ENCODE results near the gene ZSWIM7. TPM values are rescaled to one million over a fixed set of nuclear protein-coding genes. Genes with fewer than 3 reads are reported as not detected.
A peak's percentile ranks its signal among the peaks of the same experiment; 100 is the strongest.
"Not testable (repeated sequence)": the region's sequence is repeated elsewhere in the genome, so short reads cannot be mapped to it uniquely, and the experiment has no call there.

Gene ZSWIM7
- total RNA-seq, 2 donors from 2014 or later: 11.9 to 16.5 TPM

DNA sequence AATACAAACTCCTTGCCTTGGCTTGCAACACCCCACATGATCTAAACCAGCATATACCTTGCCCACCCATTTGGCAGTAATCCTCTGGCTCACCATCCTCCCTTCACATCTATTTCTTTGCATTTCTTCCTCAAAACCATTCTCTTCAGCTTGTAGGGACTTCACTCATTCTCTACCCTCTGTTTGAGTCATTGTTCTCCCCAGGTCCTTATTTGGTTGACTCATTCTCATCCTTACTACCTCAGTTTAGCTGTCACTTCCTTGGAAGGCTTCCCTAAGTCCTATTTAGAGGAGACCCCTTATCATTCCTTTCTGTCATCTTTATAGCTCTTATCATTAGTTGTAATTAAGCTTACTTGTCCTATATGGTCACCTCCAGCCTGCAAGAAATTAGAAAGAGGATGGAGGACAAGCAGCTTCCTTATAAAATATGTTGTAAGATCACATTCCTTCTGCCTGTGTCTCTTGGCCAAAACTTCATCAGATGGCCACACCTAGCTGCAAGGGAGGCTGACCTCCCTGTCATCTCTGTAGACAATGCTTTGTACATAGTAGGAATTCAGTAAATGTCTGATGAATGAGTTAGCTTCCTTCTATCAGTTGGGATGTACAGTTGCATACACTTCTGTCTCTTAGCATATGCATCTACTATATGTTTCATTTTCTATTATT, 1.9 kb upstream of the ZSWIM7 start:
- no peak for DNase-seq (ENCODE audit: low spot score)
- intact Hi-C loops (cut with DNase I): no loop called here

DNA sequence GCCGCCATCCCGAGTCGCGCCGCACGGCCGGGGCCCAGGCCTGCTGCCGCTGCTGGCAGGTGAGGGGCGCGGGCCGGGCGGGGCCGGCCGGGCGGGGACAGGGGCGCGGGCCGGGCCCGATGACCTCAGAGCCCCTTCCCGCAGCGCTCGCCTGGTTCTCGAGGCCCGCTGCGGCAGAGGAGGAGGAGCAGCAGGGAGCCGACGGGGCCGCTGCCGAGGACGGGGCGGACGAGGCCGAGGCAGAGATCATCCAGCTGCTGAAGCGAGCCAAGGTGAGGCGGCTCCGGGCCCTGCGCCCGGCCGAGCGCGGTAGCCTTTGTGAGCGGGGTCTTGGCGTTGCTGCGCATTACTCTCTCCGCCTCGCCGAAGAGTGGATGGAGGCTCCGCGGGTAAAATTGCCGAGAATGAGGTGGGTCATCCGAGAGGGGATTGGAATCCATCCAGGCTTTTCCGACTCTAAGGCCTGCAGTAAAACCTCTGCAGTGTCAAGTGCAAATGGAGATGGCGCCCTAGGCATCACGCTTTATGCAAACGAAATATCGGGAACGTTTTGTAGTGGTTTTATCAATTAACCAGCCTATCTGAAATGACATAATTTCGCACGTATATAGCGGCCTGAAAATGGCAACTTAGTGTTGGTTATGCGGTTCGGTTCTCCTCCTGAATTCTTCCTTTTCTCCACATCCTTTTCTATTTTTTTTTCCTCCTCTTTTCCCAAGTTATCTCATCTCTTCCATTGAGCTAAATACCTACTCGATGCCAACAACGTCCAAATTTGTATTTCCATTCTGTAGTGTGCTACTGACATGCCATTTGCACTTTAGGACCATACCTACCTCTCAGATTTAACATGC, 697 bp upstream of the ZSWIM7 start:
- intact Hi-C loops (cut with DNase I): no loop called here
- DNase-seq (ENCODE audit: low spot score): peak; percentile 82

DNA sequence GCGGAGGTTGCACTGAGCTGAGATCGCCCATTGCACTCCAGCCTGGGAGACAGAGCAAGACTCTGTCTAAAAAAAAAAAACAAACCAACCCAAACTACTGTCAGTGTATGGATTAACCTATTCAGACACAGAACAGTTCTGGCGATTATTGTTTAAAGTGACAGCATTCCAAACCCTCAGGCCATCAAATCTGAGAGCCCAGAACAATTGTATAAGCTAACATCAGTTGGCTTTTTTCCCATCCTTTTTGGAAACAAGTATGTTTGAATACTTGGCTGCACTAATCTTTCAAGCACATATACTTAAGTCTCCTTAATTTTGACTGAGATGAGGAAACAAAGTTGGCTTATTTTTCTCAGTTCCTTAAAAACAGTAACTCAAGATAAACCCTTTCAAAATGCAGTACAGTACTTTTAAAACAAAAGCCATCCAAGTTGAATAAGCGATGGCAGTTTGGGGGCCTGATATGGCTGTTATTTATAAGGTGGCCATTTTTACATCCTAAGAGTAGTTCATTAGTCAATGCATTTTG, 1.4 kb downstream of the ZSWIM7 start:
- DNase-seq (ENCODE audit: low spot score): no peak
- intact Hi-C loops (cut with DNase I): no loop called here

- DNase-seq (ENCODE audit: low spot score): no peak
- intact Hi-C loops (cut with DNase I): no loop called here
These were observed 3.2 kb downstream of the ZSWIM7 start for GRCh38 chr17:15996322-15996721.

- intact Hi-C loops (cut with DNase I): no loop called here
- no peak for DNase-seq (ENCODE audit: low spot score)
These were observed 17.6 kb downstream of the ZSWIM7 start for GRCh38 chr17:15981646-15982580.

DNA sequence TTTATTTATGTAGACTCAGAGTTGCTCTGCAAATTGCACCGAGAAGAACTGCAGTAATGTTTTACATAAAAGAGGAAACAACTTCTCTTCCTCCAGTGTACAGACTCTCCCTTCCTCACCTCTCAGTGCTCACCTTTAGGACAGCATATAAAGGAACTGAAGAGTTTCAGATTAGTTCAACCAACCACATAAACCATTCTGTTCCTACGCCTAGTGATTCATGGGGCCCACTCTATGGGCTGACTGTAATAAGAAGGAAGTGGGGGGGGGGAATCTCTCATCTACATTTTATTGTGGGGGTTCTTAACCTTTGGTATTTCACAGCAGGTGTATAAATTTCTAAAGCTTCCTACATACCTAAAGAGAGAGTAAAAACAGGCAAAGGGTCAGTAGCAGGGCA, 18.3 kb downstream of the ZSWIM7 start:
- intact Hi-C loops (cut with DNase I): no loop called here

DNA sequence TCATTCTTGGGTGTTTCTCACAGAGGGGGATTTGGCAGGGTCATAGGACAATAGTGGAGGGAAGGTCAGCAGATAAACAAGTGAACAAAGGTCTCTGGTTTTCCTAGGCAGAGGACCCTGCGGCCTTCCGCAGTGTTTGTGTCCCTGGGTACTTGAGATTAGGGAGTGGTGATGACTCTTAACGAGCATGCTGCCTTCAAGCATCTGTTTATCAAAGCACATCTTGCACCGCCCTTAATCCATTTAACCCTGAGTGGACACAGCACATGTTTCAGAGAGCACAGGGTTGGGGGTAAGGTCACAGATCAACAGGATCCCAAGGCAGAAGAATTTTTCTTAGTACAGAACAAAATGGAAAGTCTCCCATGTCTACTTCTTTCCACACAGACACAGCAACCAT, 20.5 kb downstream of the ZSWIM7 start:
- DNase-seq (ENCODE audit: low spot score); intact Hi-C loops (cut with DNase I): not testable (repeated sequence)

More for the DNA sequence above, 18.3 kb downstream of the ZSWIM7 start:
- no peak for DNase-seq (ENCODE audit: low spot score)

DNA sequence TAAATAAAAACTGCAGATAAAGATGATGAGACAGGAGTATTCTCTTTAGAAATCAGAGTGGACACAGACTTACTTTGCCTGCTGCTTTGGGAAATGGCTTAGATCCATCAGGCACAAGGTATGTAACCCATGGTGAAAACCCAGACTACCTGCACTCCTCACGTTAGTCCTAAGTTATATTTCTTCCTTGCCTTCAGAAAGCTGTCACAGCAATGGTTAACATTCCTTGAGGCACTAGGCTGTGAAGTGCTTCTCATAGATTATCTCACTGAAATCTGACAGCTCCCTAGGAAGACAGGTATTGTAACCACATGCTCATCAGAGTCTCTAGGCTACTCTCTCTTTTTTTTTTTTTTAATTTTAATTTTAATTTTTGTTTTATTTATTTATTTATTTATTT, 20.9 kb downstream of the ZSWIM7 start:
- intact Hi-C loops (cut with DNase I): no loop called here
- no peak for DNase-seq (ENCODE audit: low spot score)

DNA sequence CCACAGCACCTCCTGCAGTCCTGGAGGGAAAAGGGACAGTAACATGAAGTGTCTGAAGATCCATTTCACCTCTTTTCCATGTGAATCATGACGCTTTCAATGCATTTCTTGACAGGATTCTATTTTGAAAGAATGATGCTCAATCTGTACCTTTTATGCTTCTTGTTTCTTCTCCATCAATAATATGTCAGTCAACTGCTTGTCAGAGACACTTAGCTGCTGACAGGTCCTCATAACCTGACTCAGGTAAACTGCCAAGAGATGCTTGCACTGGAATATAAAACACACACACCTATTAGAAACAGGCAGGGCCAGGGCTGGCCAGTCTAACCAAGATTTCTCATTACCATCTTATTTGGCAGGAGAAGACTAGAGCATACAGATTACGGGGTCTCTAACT, 21.6 kb downstream of the ZSWIM7 start:
- no peak for DNase-seq (ENCODE audit: low spot score)
- intact Hi-C loops (cut with DNase I): no loop called here

DNA sequence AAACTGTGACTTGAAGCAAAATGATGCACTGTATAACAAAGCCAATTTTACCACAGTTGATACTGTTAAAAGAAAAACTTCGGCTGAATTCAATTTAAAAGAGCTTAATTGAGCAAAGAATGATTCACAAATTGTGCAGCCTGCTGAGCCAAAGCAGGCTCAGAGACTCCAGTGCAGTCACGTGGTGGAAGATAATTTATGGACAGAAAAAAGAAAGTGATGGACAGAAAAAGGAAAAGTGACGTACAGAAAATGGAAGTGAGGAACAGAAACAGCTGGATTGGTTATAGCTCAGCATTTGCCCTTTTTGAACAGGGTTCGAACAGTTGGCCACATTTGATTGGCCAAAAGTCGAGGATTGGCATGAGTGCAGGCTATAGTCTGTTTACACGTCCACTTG, 25.7 kb downstream of the ZSWIM7 start:
- intact Hi-C loops (cut with DNase I): no loop called here
- DNase-seq (ENCODE audit: low spot score): no peak

DNA sequence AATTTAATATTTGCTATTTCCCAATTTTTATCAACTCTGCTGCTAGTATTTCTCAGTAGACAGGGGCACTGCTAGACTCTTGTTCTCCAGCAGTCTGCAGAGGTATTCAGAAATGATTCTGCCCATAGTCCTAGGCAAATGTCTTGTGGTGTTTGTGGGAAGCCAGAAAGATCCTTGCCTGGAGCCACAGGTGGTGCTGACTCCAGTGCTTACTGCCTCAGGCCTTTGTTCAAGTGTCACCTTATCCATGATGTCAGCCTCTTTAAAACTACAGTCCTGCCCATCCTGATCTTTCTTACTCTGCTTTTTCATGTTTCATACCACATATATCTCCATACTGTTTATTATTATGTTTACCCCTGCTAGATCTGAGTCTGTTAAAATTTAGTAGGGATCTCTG, 26.5 kb downstream of the ZSWIM7 start:
- no peak for DNase-seq (ENCODE audit: low spot score)
- intact Hi-C loops (cut with DNase I): no loop called here

- no peak for DNase-seq (ENCODE audit: low spot score)
- intact Hi-C loops (cut with DNase I): no loop called here
These were observed 27.0 kb downstream of the ZSWIM7 start for GRCh38 chr17:15972497-15972951.

- intact Hi-C loops (cut with DNase I): no loop called here
- no peak for DNase-seq (ENCODE audit: low spot score)
These were observed 27.6 kb downstream of the ZSWIM7 start for GRCh38 chr17:15971882-15972281.

- DNase-seq (ENCODE audit: low spot score): no peak
- intact Hi-C loops (cut with DNase I): no loop called here
These were observed 28.3 kb downstream of the ZSWIM7 start for GRCh38 chr17:15971098-15971678.

- no peak for DNase-seq (ENCODE audit: low spot score)
- intact Hi-C loops (cut with DNase I): no loop called here
These were observed 29.0 kb downstream of the ZSWIM7 start for GRCh38 chr17:15970500-15970899.

GRCh38 chr17:15969463-15969862, 30.0 kb downstream of the ZSWIM7 start:
- intact Hi-C loops (cut with DNase I): no loop called here
- DNase-seq (ENCODE audit: low spot score): no peak

GRCh38 chr17:15967706-15968399, 31.7 kb downstream of the ZSWIM7 start:
- intact Hi-C loops (cut with DNase I): no loop called here
- no peak for DNase-seq (ENCODE audit: low spot score)

GRCh38 chr17:15966879-15967248, 32.6 kb downstream of the ZSWIM7 start:
- intact Hi-C loops (cut with DNase I): no loop called here
- no peak for DNase-seq (ENCODE audit: low spot score)

All from posterior vena cava (tissue), 2 donors.